Neural cell (in vitro differentiated cells): Measurements from ENCODE around the gene MAP3K7CL. TPM values are rescaled to one million over a fixed set of nuclear protein-coding genes. Genes with fewer than 3 reads are reported as not detected.

ENCODE experiments used
- H2AFZ ChIP-seq: fragments of 200-600, 300-800 bp; sonication (generic), shearing (Covaris generic); 2 replicates; pipeline ENCODE4 v1.6.0; 2014; ENCODE audit warnings: low read depth, mild to moderate bottlenecking, antibody characterized with exemption, low read length, moderate library complexity
- H3F3A ChIP-seq: fragments of 200-600 bp; shearing (Covaris generic); 2 replicates; pipeline ENCODE4 v1.6.1; 2016; ENCODE audit warnings: mild to moderate bottlenecking, moderate library complexity, mixed read lengths, antibody characterized with exemption, low read length; ENCODE audit not compliant: insufficient read depth, poor library complexity, severe bottlenecking
- H3K27ac ChIP-seq: fragments of 200-600, 300-800 bp; sonication (generic), shearing (Covaris generic); 2 replicates; pipeline ENCODE4 v1.5.1; 2014; ENCODE audit warnings: mild to moderate bottlenecking, low read length, moderate library complexity
- H3K27me3 ChIP-seq: fragments of 300-800, 200-600 bp; sonication (generic), shearing (Covaris generic); 2 replicates; pipeline ENCODE4 v1.6.0; 2014; ENCODE audit warnings: mild to moderate bottlenecking, low read depth, low read length, moderate library complexity; ENCODE audit not compliant: insufficient read depth
- H3K36me3 ChIP-seq: fragments of 300-800, 200-600 bp; sonication (generic), shearing (Covaris generic); 2 replicates; pipeline ENCODE4 v1.5.1; 2014; ENCODE audit warnings: mild to moderate bottlenecking, antibody characterized with exemption, low read length, moderate library complexity; ENCODE audit not compliant: insufficient read depth
- H3K4me2 ChIP-seq: fragments of 300-800, 200-600 bp; sonication (generic), shearing (Covaris generic); 2 replicates; pipeline ENCODE4 v1.6.0; 2014; ENCODE audit warnings: mild to moderate bottlenecking, low read length
- H3K4me3 ChIP-seq: fragments of 300-800, 200-600 bp; sonication (generic), shearing (Covaris generic); 2 replicates; pipeline ENCODE4 v1.5.1; 2014; ENCODE audit warnings: mild to moderate bottlenecking, low read length, moderate library complexity
- H3K79me2 ChIP-seq: fragments of 200-600 bp; shearing (Covaris generic); replicated peaks from 2 replicates; pipeline ENCODE4 v1.6.0; 2014; ENCODE audit warnings: mild to moderate bottlenecking, low read length, moderate library complexity; ENCODE audit not compliant: insufficient read depth
- H3K9ac ChIP-seq: fragments of 300-800, 200-600 bp; sonication (generic), shearing (Covaris generic); 2 replicates; pipeline ENCODE4 v1.6.1; 2016; ENCODE audit warnings: mild to moderate bottlenecking, low read length, mixed read lengths
- H3K9me2 ChIP-seq: fragments of 200-600 bp; shearing (Covaris generic); 2 replicates; pipeline ENCODE4 v1.6.1; 2016; ENCODE audit warnings: mild to moderate bottlenecking, low read length, mixed read lengths; ENCODE audit not compliant: insufficient read depth
- H3K9me3 ChIP-seq: fragments of 200-600, 300-800 bp; sonication (generic), shearing (Covaris generic); 2 replicates; pipeline ENCODE4 v1.6.1; 2016; ENCODE audit warnings: mild to moderate bottlenecking, mixed run types, low read length, moderate library complexity, mixed read lengths
- H4K20me1 ChIP-seq: fragments of 200-600 bp; shearing (Covaris generic); 2 replicates; pipeline ENCODE4 v1.6.1; 2016; ENCODE audit warnings: mild to moderate bottlenecking, mixed run types; ENCODE audit not compliant: insufficient read depth
- CTCF ChIP-seq: fragments of 450-650 bp; IDR thresholded peaks from 2 replicates; pipeline ENCODE4 v1.5.1; 2014; ENCODE audit warnings: antibody characterized with exemption, mild to moderate bottlenecking, moderate library complexity; ENCODE audit not compliant: poor library complexity, severe bottlenecking
- EP300 ChIP-seq: fragments of 450-650 bp; conservative IDR thresholded peaks from 2 replicates; pipeline ENCODE4 v1.6.1; 2014; ENCODE audit warnings: antibody characterized with exemption, mild to moderate bottlenecking, moderate library complexity; ENCODE audit not compliant: poor library complexity, severe bottlenecking
- EZH2 ChIP-seq: fragments of 200-600, 300-800 bp; shearing (Covaris generic), sonication (generic); IDR thresholded peaks from 2 replicates; pipeline ENCODE4 v1.6.1; 2014; ENCODE audit warnings: antibody characterized with exemption, low read length, borderline replicate concordance, mild to moderate bottlenecking; ENCODE audit not compliant: insufficient read depth, poor library complexity, severe bottlenecking
- MXI1 ChIP-seq: fragments of 450-650 bp; conservative IDR thresholded peaks from 2 replicates; pipeline ENCODE4 v1.6.1; 2014; ENCODE audit warnings: antibody characterized with exemption, mild to moderate bottlenecking; ENCODE audit not compliant: poor library complexity, severe bottlenecking
- POLR2AphosphoS5 ChIP-seq: IDR thresholded peaks from 2 replicates; pipeline ENCODE4 v1.6.1; 2012
- RAD21 ChIP-seq: fragments of 450-650 bp; conservative IDR thresholded peaks from 2 replicates; pipeline ENCODE4 v1.6.1; 2014; ENCODE audit warnings: antibody characterized with exemption, mild to moderate bottlenecking, moderate library complexity
- REST ChIP-seq: IDR thresholded peaks from 2 replicates; pipeline ENCODE4 v1.6.1; 2012; ENCODE audit warnings: borderline replicate concordance
- SMC3 ChIP-seq: fragments of 450-650 bp; conservative IDR thresholded peaks from 2 replicates; pipeline ENCODE4 v1.6.1; 2014; ENCODE audit warnings: antibody characterized with exemption, mild to moderate bottlenecking, moderate library complexity; ENCODE audit not compliant: poor library complexity
- TAF1 ChIP-seq: IDR thresholded peaks from 2 replicates; pipeline ENCODE4 v1.6.1; 2012; ENCODE audit warnings: low read depth
- polyA plus RNA-seq: library from polyadenylated mRNA; depleted of rRNA; stranded (reverse); fragments of >200 nt; gene quantifications from 2 replicates; pipeline ENCODE4 v1.2.3, GENCODE V29; 2014

The MAP3K7CL gene
- polyA plus RNA-seq, 1 donor from 2014 or later: not detected

GRCh38 chr21:29083306-29083705, 47.1 kb upstream of the MAP3K7CL start:
- no peak overlapping the region for H3K9ac ChIP-seq
- no peak overlapping the region for H3K4me3 ChIP-seq
- no peaks in the 10 kb centered on the region for H3K36me3 ChIP-seq
- H3F3A ChIP-seq: no peaks in the 10 kb centered on the region
- H3K79me2 ChIP-seq: no peaks in the 10 kb centered on the region
- no peak for TF ChIP-seq CTCF
- no peak for TF ChIP-seq SMC3
- TF ChIP-seq EZH2: no peak
- no peak for TF ChIP-seq RAD21
- no peak for TF ChIP-seq REST
- no peak for TF ChIP-seq TAF1
- no peak for TF ChIP-seq POLR2AphosphoS5
- TF ChIP-seq MXI1: no peak
- no peak for TF ChIP-seq EP300
- no peak overlapping the region for H3K27ac ChIP-seq
- no peaks in the 10 kb centered on the region for H3K27me3 ChIP-seq
- no peaks in the 10 kb centered on the region for H4K20me1 ChIP-seq
- no peaks in the 10 kb centered on the region for H3K9me3 ChIP-seq
- no peaks in the 10 kb centered on the region for H3K9me2 ChIP-seq
- no peak overlapping the region for H2AFZ ChIP-seq
- no peak overlapping the region for H3K4me2 ChIP-seq

- H2AFZ ChIP-seq: no peak overlapping the region
- H3K79me2 ChIP-seq: no peaks in the 10 kb centered on the region
- H3K9me2 ChIP-seq: no peaks in the 10 kb centered on the region
- H4K20me1 ChIP-seq: no peaks in the 10 kb centered on the region
- no peaks in the 10 kb centered on the region for H3K9me3 ChIP-seq
- no peak for TF ChIP-seq RAD21
- no peak for TF ChIP-seq REST
- no peak for TF ChIP-seq EZH2
- TF ChIP-seq SMC3: no peak
- no peak for TF ChIP-seq EP300
- no peak for TF ChIP-seq POLR2AphosphoS5
- TF ChIP-seq TAF1: no peak
- no peak for TF ChIP-seq MXI1
- TF ChIP-seq CTCF: no peak
- H3K27me3 ChIP-seq: no peaks in the 10 kb centered on the region
- H3K9ac ChIP-seq: no peak overlapping the region
- no peaks in the 10 kb centered on the region for H3K36me3 ChIP-seq
- no peak overlapping the region for H3K4me2 ChIP-seq
- H3K4me3 ChIP-seq: no peak overlapping the region
- H3K27ac ChIP-seq: no peak overlapping the region
- H3F3A ChIP-seq: no peaks in the 10 kb centered on the region
These were observed 46.1 kb upstream of the MAP3K7CL start for GRCh38 chr21:29084372-29084771.
